ENCODE results near the gene CBARP.

DNA sequence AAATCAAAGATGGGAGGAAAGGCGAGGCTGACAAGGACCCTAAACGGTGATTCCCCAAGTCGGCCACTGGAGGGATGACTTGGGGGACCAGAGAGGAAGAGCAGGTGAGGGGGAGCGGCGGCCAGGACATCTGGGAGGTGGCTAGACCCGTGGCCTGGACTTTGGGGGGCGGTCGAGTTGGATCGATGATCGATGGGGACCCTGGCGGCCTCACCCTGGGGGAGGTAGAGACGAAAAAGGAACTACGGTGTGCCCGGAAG is 23.7 kb upstream of the CBARP start:
- no peak for TF ChIP-seq POLR2A (IDR thresholded peaks at IDR 0.05)
- TF ChIP-seq, protein P1, sequence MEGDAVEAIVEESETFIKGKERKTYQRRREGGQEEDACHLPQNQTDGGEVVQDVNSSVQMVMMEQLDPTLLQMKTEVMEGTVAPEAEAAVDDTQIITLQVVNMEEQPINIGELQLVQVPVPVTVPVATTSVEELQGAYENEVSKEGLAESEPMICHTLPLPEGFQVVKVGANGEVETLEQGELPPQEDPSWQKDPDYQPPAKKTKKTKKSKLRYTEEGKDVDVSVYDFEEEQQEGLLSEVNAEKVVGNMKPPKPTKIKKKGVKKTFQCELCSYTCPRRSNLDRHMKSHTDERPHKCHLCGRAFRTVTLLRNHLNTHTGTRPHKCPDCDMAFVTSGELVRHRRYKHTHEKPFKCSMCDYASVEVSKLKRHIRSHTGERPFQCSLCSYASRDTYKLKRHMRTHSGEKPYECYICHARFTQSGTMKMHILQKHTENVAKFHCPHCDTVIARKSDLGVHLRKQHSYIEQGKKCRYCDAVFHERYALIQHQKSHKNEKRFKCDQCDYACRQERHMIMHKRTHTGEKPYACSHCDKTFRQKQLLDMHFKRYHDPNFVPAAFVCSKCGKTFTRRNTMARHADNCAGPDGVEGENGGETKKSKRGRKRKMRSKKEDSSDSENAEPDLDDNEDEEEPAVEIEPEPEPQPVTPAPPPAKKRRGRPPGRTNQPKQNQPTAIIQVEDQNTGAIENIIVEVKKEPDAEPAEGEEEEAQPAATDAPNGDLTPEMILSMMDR (IDR thresholded peaks at IDR 0.05), result no peak
